OCI-LY1 (cell line): Measurements from ENCODE around the gene SLC1A3.

Source experiments
- H2AFZ ChIP-seq: fragments of 200-600 bp; sonication (generic), shearing (Covaris generic); 2 replicates; pipeline ENCODE4 v1.6.0; 2014; ENCODE audit warnings: antibody characterized with exemption, mild to moderate bottlenecking, low read length
- H3F3A ChIP-seq: fragments of 200-600 bp; sonication (generic), shearing (Covaris generic); 2 replicates; pipeline ENCODE4 v1.6.0; 2014; ENCODE audit warnings: mild to moderate bottlenecking, antibody characterized with exemption, low read length, moderate library complexity; ENCODE audit not compliant: insufficient read depth
- H3K27ac ChIP-seq: fragments of 200-600 bp; sonication (generic); 2 replicates; pipeline ENCODE4 v1.5.1; 2014; ENCODE audit warnings: low read length, mixed run types, mild to moderate bottlenecking, low read depth; ENCODE audit not compliant: poor library complexity, severe bottlenecking
- H3K27me3 ChIP-seq: fragments of 200-600 bp; sonication (generic); 2 replicates; pipeline ENCODE4 v1.6.0; 2014; ENCODE audit warnings: antibody characterized with exemption, mild to moderate bottlenecking, low read length, moderate library complexity; ENCODE audit not compliant: insufficient read depth
- H3K36me3 ChIP-seq: fragments of 200-600 bp; sonication (generic); 2 replicates; pipeline ENCODE4 v1.6.1; 2014; ENCODE audit warnings: mild to moderate bottlenecking, antibody characterized with exemption, low read length, moderate library complexity, mixed read lengths; ENCODE audit not compliant: insufficient read depth
- H3K4me1 ChIP-seq: fragments of 200-600 bp; sonication (generic); 2 replicates; pipeline ENCODE4 v1.5.1; 2014; ENCODE audit warnings: mild to moderate bottlenecking, low read length, moderate library complexity; ENCODE audit not compliant: insufficient read depth, severe bottlenecking
- H3K4me2 ChIP-seq: fragments of 200-600 bp; sonication (generic), shearing (Covaris generic); 2 replicates; pipeline ENCODE4 v1.6.1; 2014; ENCODE audit warnings: low read length
- H3K4me3 ChIP-seq: fragments of 200-600 bp; sonication (generic); 2 replicates; pipeline ENCODE4 v1.5.1; 2014; ENCODE audit warnings: low read length, low read depth, mild to moderate bottlenecking, mixed read lengths; ENCODE audit not compliant: poor library complexity, severe bottlenecking
- H3K79me2 ChIP-seq: fragments of 200-600 bp; shearing (Covaris generic); 2 replicates; pipeline ENCODE4 v1.6.1; 2016; ENCODE audit warnings: mixed run types, low read length, mixed read lengths; ENCODE audit not compliant: insufficient read depth
- H3K9ac ChIP-seq: fragments of 200-600 bp; sonication (generic), shearing (Covaris generic); 2 replicates; pipeline ENCODE4 v1.6.1; 2014; ENCODE audit warnings: mild to moderate bottlenecking, low read length, mixed read lengths
- H3K9me2 ChIP-seq: fragments of 200-600 bp; sonication (generic), shearing (Covaris generic); 2 replicates; pipeline ENCODE4 v1.6.1; 2014; ENCODE audit warnings: low read depth, mild to moderate bottlenecking, low read length, mixed read lengths
- H3K9me3 ChIP-seq: fragments of 200-600 bp; shearing (Covaris generic); 2 replicates; pipeline ENCODE4 v1.6.1; 2014; ENCODE audit warnings: low read length, mixed read lengths
- H4K20me1 ChIP-seq: fragments of 200-600 bp; sonication (generic), shearing (Covaris generic); 2 replicates; pipeline ENCODE4 v1.6.0; 2016; ENCODE audit warnings: mild to moderate bottlenecking, low read length; ENCODE audit not compliant: insufficient read depth
- EZH2 ChIP-seq: fragments of 200-600 bp; sonication (generic), shearing (Covaris generic); IDR thresholded peaks from 2 replicates; pipeline ENCODE4 v1.8.0; 2017; ENCODE audit warnings: borderline replicate concordance, mixed run types, mild to moderate bottlenecking, antibody characterized with exemption, low read length, moderate library complexity, mixed read lengths
- TF ChIP-seq, protein P1 (sequence below): fragments of 200-600 bp; sonication (generic), shearing (Covaris generic); IDR thresholded peaks from 2 replicates; pipeline ENCODE4 v1.5.1; 2017; ENCODE audit warnings: mild to moderate bottlenecking, antibody characterized with exemption, low read length, moderate library complexity, mixed read lengths

SLC1A3 gene

DNA sequence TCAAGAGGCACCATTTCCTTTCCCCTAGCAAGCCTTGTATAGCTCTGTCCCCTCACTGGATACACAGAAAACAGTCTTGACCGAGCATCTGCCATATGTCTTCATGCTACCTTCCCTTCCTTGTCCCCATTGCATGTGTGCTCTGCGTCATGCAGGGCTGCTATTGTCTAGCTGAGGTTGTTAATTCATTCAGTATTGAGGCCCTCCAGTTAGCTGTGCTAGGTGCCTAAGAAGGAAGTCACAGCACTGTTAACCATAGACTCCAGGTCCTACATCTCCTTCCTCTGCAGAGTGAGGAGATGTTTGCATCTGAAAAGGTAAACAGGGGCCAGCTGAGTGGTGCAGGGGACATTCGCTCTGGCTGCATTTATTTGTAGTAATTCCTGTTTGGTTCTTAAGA is 48.2 kb downstream of the SLC1A3 start:
- Histone ChIP-seq H3K4me1 (no peaks in the 10 kb centered on the region), H3K9me2 (no peaks in the 10 kb centered on the region), H4K20me1 (no peaks in the 10 kb centered on the region), H3F3A (no peaks in the 10 kb centered on the region), H3K4me3 (no peak overlapping the region), H3K79me2 (no peaks in the 10 kb centered on the region), H3K27me3 (peaks cover 3% of the 10 kb centered on the region; the same call in 1 of the 2 replicates), H2AFZ (no peak overlapping the region), H3K9ac (no peak overlapping the region), H3K27ac (no peak overlapping the region), H3K9me3 (no peaks in the 10 kb centered on the region), H3K36me3 (no peaks in the 10 kb centered on the region), H3K4me2 (no peak overlapping the region)
- TF ChIP-seq, protein P1, sequence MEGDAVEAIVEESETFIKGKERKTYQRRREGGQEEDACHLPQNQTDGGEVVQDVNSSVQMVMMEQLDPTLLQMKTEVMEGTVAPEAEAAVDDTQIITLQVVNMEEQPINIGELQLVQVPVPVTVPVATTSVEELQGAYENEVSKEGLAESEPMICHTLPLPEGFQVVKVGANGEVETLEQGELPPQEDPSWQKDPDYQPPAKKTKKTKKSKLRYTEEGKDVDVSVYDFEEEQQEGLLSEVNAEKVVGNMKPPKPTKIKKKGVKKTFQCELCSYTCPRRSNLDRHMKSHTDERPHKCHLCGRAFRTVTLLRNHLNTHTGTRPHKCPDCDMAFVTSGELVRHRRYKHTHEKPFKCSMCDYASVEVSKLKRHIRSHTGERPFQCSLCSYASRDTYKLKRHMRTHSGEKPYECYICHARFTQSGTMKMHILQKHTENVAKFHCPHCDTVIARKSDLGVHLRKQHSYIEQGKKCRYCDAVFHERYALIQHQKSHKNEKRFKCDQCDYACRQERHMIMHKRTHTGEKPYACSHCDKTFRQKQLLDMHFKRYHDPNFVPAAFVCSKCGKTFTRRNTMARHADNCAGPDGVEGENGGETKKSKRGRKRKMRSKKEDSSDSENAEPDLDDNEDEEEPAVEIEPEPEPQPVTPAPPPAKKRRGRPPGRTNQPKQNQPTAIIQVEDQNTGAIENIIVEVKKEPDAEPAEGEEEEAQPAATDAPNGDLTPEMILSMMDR = no peak
- TF ChIP-seq EZH2 = no peak

DNA sequence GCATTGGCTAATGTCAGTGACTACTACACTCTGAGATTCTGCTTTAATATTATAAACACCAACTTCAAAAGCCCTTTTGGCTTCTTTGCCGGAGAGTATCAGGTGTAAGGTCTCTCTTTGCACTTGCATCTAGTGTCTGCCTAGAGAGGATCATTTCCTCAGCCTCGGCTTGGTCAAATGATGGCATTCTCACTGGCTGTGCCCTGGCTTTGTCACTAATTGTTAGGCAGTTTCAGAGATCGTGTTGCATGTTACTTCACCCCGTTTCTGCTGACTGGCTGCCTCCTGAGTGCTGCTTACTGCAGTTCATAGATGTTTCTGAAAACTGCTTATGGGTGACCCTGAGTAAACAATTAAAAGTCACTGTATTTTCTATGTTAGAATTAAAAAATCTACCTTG is 48.8 kb downstream of the SLC1A3 start:
- H2AFZ ChIP-seq = no peak overlapping the region
- peaks cover 3% of the 10 kb centered on the region; the same call in 1 of the 2 replicates for H3K27me3 ChIP-seq
- no peaks in the 10 kb centered on the region for H3K36me3 ChIP-seq
- no peaks in the 10 kb centered on the region for H3K9me3 ChIP-seq
- no peaks in the 10 kb centered on the region for H3K4me1 ChIP-seq
- no peak overlapping the region for H3K4me2 ChIP-seq
- H4K20me1 ChIP-seq = no peaks in the 10 kb centered on the region
- no peak overlapping the region for H3K9ac ChIP-seq
- no peak overlapping the region for H3K4me3 ChIP-seq
- TF ChIP-seq, protein P1 = no peak
- TF ChIP-seq EZH2 = no peak
- no peak overlapping the region for H3K27ac ChIP-seq
- H3K79me2 ChIP-seq = no peaks in the 10 kb centered on the region
- no peaks in the 10 kb centered on the region for H3K9me2 ChIP-seq
- H3F3A ChIP-seq = no peaks in the 10 kb centered on the region

DNA sequence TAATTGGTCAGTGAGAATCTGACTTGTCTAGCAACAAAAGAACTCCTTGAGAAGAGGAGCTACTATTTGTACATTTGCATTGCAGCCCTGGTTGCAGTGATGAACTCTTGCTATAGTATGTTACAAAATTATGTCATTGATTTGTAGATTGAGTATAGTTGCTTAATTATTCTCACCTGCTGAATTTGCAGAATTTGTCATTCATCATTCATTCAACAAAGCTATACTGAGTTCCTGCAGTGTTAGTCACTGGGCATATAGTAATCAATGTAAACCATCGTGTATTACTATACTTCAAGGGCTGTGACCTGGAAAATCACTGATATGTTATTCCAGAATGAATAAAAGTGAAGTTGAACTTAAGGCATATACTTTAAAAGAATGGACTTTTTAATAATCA is 50.1 kb downstream of the SLC1A3 start:
- no peaks in the 10 kb centered on the region for H3K9me2 ChIP-seq
- no peak overlapping the region for H3K9ac ChIP-seq
- H3K4me2 ChIP-seq = no peak overlapping the region
- peaks cover 3% of the 10 kb centered on the region; the same call in 1 of the 2 replicates for H3K27me3 ChIP-seq
- H3K27ac ChIP-seq = no peak overlapping the region
- no peaks in the 10 kb centered on the region for H3K9me3 ChIP-seq
- H3K4me3 ChIP-seq = no peak overlapping the region
- TF ChIP-seq EZH2 = no peak
- TF ChIP-seq, protein P1 = no peak
- H3F3A ChIP-seq = no peaks in the 10 kb centered on the region
- H4K20me1 ChIP-seq = no peaks in the 10 kb centered on the region
- H3K4me1 ChIP-seq = no peaks in the 10 kb centered on the region
- H3K36me3 ChIP-seq = no peaks in the 10 kb centered on the region
- H3K79me2 ChIP-seq = no peaks in the 10 kb centered on the region
- H2AFZ ChIP-seq = no peak overlapping the region
